NB4 (cell line): Measurements from ENCODE around the gene RPGRIP1L.

Experiments used
- MYC ChIP-seq: IDR thresholded peaks from 2 replicates; pipeline ENCODE4 v1.6.1; 2011; ENCODE audit warnings: low read depth, low read length
- POLR2A ChIP-seq: IDR thresholded peaks from 2 replicates; pipeline ENCODE4 v1.6.1; 2011; ENCODE audit warnings: mild to moderate bottlenecking; ENCODE audit not compliant: insufficient read length; ENCODE audit errors: extremely low read depth
- TF ChIP-seq, protein P1 (sequence below): IDR thresholded peaks from one replicate; pipeline ENCODE4 v1.5.1; 2012; ENCODE audit warnings: low read depth, low read length
- TF ChIP-seq, protein P2 (sequence below): IDR thresholded peaks from 2 replicates; pipeline ENCODE4 v1.6.1; 2011; ENCODE audit warnings: low read depth, low read length

DNA sequence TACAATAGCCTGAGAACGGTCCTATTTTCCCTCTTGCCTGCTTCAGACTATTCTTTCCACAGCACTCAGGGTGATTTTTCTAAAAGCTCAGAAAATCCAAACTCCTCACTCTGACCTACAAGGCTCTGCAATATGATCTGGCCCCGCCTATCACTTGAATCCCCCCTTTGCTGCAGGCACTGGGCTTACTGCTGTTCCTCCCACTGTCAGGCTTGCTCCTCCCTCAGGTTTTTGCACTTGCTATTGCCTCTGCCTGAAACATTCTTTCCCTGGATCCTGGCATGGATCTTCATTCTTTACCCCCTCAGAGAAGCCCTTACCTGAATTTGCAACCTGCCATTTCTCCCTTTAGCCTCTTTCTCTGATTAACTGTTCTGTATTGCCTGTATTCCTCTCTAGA, 52.3 kb downstream of the RPGRIP1L start:
- TF ChIP-seq, protein P1, sequence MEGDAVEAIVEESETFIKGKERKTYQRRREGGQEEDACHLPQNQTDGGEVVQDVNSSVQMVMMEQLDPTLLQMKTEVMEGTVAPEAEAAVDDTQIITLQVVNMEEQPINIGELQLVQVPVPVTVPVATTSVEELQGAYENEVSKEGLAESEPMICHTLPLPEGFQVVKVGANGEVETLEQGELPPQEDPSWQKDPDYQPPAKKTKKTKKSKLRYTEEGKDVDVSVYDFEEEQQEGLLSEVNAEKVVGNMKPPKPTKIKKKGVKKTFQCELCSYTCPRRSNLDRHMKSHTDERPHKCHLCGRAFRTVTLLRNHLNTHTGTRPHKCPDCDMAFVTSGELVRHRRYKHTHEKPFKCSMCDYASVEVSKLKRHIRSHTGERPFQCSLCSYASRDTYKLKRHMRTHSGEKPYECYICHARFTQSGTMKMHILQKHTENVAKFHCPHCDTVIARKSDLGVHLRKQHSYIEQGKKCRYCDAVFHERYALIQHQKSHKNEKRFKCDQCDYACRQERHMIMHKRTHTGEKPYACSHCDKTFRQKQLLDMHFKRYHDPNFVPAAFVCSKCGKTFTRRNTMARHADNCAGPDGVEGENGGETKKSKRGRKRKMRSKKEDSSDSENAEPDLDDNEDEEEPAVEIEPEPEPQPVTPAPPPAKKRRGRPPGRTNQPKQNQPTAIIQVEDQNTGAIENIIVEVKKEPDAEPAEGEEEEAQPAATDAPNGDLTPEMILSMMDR, result no peak
- no peak for TF ChIP-seq POLR2A
- TF ChIP-seq, protein P2, sequence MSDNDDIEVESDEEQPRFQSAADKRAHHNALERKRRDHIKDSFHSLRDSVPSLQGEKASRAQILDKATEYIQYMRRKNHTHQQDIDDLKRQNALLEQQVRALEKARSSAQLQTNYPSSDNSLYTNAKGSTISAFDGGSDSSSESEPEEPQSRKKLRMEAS, result no peak
- TF ChIP-seq MYC, result no peak
